Measurements from ENCODE around the gene C10orf90.

C10orf90 gene

GRCh38 chr10:126671402-126671975 is 996 bp upstream of the C10orf90 start:
- no peak for DNase-seq

GRCh38 chr10:126670895-126671261 is 385 bp upstream of the C10orf90 start:
- DNase-seq, result no peak

- DNase-seq, result no peak
Observed at GRCh38 chr10:126669168-126669567, 1.3 kb downstream of the C10orf90 start.

- DNase-seq, result no peak
Observed at GRCh38 chr10:126668505-126668904, 2.0 kb downstream of the C10orf90 start.

GRCh38 chr10:126667568-126667967 is 2.9 kb downstream of the C10orf90 start:
- DNase-seq, result no peak

GRCh38 chr10:126665207-126665606 is 5.3 kb downstream of the C10orf90 start:
- DNase-seq, result no peak

- DNase-seq, result no peak
Observed at GRCh38 chr10:126663880-126664279, 6.6 kb downstream of the C10orf90 start.

GRCh38 chr10:126663328-126663727 is 7.2 kb downstream of the C10orf90 start:
- DNase-seq, result no peak

GRCh38 chr10:126661841-126662515 is 8.5 kb downstream of the C10orf90 start:
- DNase-seq, result no peak

GRCh38 chr10:126661356-126661755 is 9.1 kb downstream of the C10orf90 start:
- DNase-seq, result no peak

GRCh38 chr10:126659750-126660149 is 10.7 kb downstream of the C10orf90 start:
- DNase-seq, result no peak

- DNase-seq, result no peak
Observed at GRCh38 chr10:126658928-126659327, 11.6 kb downstream of the C10orf90 start.

- no peak for DNase-seq
Observed at GRCh38 chr10:126654579-126654978, 15.9 kb downstream of the C10orf90 start.

GRCh38 chr10:126651467-126651866 is 19.0 kb downstream of the C10orf90 start:
- no peak for DNase-seq

GRCh38 chr10:126650161-126650560 is 20.3 kb downstream of the C10orf90 start:
- no peak for DNase-seq

- DNase-seq, result no peak
Observed at GRCh38 chr10:126647116-126647515, 23.4 kb downstream of the C10orf90 start.

GRCh38 chr10:126646110-126646509 is 24.4 kb downstream of the C10orf90 start:
- no peak for DNase-seq

- no peak for DNase-seq
Observed at GRCh38 chr10:126640401-126640800, 30.1 kb downstream of the C10orf90 start.

- no peak for DNase-seq
Observed at GRCh38 chr10:126639084-126639483, 31.4 kb downstream of the C10orf90 start.

- DNase-seq, result no peak
Observed at GRCh38 chr10:126638542-126638941, 32.0 kb downstream of the C10orf90 start.

- DNase-seq, result no peak
Observed at GRCh38 chr10:126637501-126637900, 33.0 kb downstream of the C10orf90 start.

GRCh38 chr10:126634911-126635310 is 35.6 kb downstream of the C10orf90 start:
- no peak for DNase-seq

- DNase-seq, result no peak
Observed at GRCh38 chr10:126634347-126634746, 36.1 kb downstream of the C10orf90 start.

GRCh38 chr10:126632705-126633104 is 37.8 kb downstream of the C10orf90 start:
- DNase-seq, result no peak
